ENCODE measurements around the gene TACC2.

Gene TACC2

DNA sequence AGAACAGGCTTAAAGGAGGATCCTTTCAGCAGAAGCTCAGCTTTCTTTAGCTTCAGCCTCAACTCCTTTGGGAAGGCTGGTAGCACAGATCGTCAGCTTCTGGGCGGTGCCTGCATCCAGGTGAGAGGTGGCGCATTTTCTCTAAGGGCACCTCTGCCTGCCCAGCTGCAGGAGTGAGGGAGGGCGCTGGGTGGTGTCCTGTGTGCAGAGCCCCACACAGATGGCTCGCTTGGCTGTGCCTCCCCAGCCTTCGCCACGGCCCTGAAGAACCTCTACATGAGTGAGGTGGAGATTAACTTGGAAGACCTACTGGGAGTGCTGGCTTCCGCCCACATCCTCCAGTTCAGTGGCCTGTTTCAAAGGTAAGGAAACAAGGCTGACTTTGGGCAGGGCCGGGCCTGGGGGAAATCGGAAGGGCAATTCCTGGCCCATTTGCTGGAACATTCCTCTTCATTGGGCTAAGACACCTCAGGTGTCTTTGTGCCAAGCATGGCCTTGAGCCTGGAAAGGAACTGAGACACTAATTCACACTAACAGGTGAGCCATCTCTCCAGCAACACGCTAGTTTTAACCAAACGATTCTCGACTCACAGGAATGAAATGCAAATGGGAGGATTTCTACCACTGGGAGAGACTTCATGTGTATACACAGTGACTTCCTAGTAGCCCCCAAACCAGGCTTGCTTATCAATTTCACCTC is 302.0 kb downstream of the TACC2 start:
- H3K9me3 ChIP-seq (ENCODE audit: insufficient read depth, low read length): no peaks in the 10 kb centered on the region
- H3K79me2 ChIP-seq (ENCODE audit: insufficient read depth, low read length): no peaks in the 10 kb centered on the region
- H3K27me3 ChIP-seq (ENCODE audit: low read length): no peaks in the 10 kb centered on the region
- H3K9ac ChIP-seq (ENCODE audit: low read length): no peak overlapping the region
- no peaks in the 10 kb centered on the region for H4K20me1 ChIP-seq (ENCODE audit: low read depth, low read length)
- no peaks in the 10 kb centered on the region for H3K36me3 ChIP-seq (ENCODE audit: low read length)
- no peaks in the 10 kb centered on the region for H3K9me2 ChIP-seq (replicated peaks; ENCODE audit: insufficient read depth, low read length)
- no peak overlapping the region for H3K4me2 ChIP-seq (ENCODE audit: low read depth, low read length, poor library complexity, severe bottlenecking)
- no peak overlapping the region for H3K4me3 ChIP-seq (ENCODE audit: insufficient read depth, low read length, poor library complexity, severe bottlenecking)
- H2AFZ ChIP-seq (ENCODE audit: low read depth, low read length, severe bottlenecking): no peak overlapping the region
- H3F3A ChIP-seq (ENCODE audit: insufficient read depth): no peaks in the 10 kb centered on the region
- H3K27ac ChIP-seq (ENCODE audit: low read depth, low read length): no peak overlapping the region
- no peak for TF ChIP-seq EZH2phosphoT487 (conservative IDR thresholded peaks at IDR 0.05; ENCODE audit: low read length)
- TF ChIP-seq, protein P1, sequence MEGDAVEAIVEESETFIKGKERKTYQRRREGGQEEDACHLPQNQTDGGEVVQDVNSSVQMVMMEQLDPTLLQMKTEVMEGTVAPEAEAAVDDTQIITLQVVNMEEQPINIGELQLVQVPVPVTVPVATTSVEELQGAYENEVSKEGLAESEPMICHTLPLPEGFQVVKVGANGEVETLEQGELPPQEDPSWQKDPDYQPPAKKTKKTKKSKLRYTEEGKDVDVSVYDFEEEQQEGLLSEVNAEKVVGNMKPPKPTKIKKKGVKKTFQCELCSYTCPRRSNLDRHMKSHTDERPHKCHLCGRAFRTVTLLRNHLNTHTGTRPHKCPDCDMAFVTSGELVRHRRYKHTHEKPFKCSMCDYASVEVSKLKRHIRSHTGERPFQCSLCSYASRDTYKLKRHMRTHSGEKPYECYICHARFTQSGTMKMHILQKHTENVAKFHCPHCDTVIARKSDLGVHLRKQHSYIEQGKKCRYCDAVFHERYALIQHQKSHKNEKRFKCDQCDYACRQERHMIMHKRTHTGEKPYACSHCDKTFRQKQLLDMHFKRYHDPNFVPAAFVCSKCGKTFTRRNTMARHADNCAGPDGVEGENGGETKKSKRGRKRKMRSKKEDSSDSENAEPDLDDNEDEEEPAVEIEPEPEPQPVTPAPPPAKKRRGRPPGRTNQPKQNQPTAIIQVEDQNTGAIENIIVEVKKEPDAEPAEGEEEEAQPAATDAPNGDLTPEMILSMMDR (IDR thresholded peaks at IDR 0.05; ENCODE audit: insufficient read depth, low read length, poor library complexity, severe bottlenecking): no peak

DNA sequence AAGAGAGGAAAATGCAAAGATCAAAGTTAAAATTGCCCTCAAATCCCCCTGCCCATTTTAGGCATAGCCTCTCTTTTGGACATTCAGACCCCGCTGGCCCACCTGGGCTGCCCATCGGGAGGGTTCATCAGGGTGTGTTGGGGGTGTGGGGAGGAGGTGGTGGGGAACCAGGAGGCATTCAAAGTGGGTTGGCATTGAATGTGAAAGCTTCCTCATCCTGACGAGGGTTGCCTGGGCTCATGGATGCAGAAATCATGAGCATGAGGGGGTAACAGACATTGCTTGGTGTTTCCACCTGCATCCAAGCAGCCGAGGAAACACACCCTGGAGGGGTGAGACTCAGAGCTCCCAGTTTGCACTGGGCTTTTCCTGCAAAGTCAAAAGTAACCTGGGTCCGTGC is 302.8 kb downstream of the TACC2 start:
- Histone ChIP-seq H2AFZ (ENCODE audit: low read depth, low read length, severe bottlenecking) (no peak overlapping the region), H3K4me3 (ENCODE audit: insufficient read depth, low read length, poor library complexity, severe bottlenecking) (no peak overlapping the region), H3K79me2 (ENCODE audit: insufficient read depth, low read length) (no peaks in the 10 kb centered on the region), H3F3A (ENCODE audit: insufficient read depth) (no peaks in the 10 kb centered on the region), H3K36me3 (ENCODE audit: low read length) (no peaks in the 10 kb centered on the region), H3K27me3 (ENCODE audit: low read length) (no peaks in the 10 kb centered on the region), H3K4me2 (ENCODE audit: low read depth, low read length, poor library complexity, severe bottlenecking) (no peak overlapping the region), H3K9ac (ENCODE audit: low read length) (no peak overlapping the region), H3K9me2 (replicated peaks; ENCODE audit: insufficient read depth, low read length) (no peaks in the 10 kb centered on the region), H3K9me3 (ENCODE audit: insufficient read depth, low read length) (no peaks in the 10 kb centered on the region), H4K20me1 (ENCODE audit: low read depth, low read length) (no peaks in the 10 kb centered on the region), H3K27ac (ENCODE audit: low read depth, low read length) (no peak overlapping the region)
- TF ChIP-seq, protein P1 (IDR thresholded peaks at IDR 0.05; ENCODE audit: insufficient read depth, low read length, poor library complexity, severe bottlenecking): no peak
- no peak for TF ChIP-seq EZH2phosphoT487 (conservative IDR thresholded peaks at IDR 0.05; ENCODE audit: low read length)

DNA sequence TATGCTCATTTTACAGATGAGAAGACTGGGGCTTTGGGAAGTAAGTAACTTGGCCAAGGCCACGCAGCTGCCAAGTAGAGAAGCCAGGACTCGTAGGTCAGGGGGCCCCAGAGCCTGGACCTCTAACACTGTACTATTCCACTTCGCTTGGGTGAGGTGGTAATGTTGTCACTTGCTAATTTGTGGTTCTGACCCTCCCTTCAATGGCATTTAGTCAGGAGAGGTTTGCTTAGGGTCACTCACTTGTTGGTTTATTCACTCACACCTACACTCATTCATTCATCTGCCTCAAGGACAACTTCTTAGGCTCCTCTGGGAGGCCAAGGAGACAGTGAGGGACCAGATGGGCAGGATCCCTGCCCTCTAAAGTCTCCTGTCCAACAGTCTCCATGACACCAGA is 303.4 kb downstream of the TACC2 start:
- Histone ChIP-seq H3K27ac (ENCODE audit: low read depth, low read length) (no peak overlapping the region), H3K9ac (ENCODE audit: low read length) (no peak overlapping the region), H2AFZ (ENCODE audit: low read depth, low read length, severe bottlenecking) (no peak overlapping the region), H3K4me2 (ENCODE audit: low read depth, low read length, poor library complexity, severe bottlenecking) (no peak overlapping the region), H3K79me2 (ENCODE audit: insufficient read depth, low read length) (no peaks in the 10 kb centered on the region), H4K20me1 (ENCODE audit: low read depth, low read length) (no peaks in the 10 kb centered on the region), H3F3A (ENCODE audit: insufficient read depth) (no peaks in the 10 kb centered on the region), H3K36me3 (ENCODE audit: low read length) (no peaks in the 10 kb centered on the region), H3K4me3 (ENCODE audit: insufficient read depth, low read length, poor library complexity, severe bottlenecking) (no peak overlapping the region), H3K9me3 (ENCODE audit: insufficient read depth, low read length) (no peaks in the 10 kb centered on the region), H3K9me2 (replicated peaks; ENCODE audit: insufficient read depth, low read length) (no peaks in the 10 kb centered on the region), H3K27me3 (ENCODE audit: low read length) (no peaks in the 10 kb centered on the region)
- TF ChIP-seq, protein P1 (IDR thresholded peaks at IDR 0.05; ENCODE audit: insufficient read depth, low read length, poor library complexity, severe bottlenecking): no peak
